ENCODE data around the gene ATXN1.

GRCh38 chr6:16545382-16545781, 215.9 kb downstream of the ATXN1 start:
- TF ChIP-seq CTCF (IDR thresholded peaks at IDR 0.05; ENCODE audit: insufficient read depth, low read length, poor library complexity, severe bottlenecking), result no peak
- TF ChIP-seq EZH2phosphoT487 (conservative IDR thresholded peaks at IDR 0.05; ENCODE audit: low read length), result no peak
